LNCAP (cell line): ENCODE data around the gene MGAT4C.

ENCODE experiments used
- CTCF ChIP-seq: fragments of 450-650 bp; IDR thresholded peaks from 2 replicates; pipeline ENCODE4 v1.5.1; 2017; ENCODE audit warnings: mild to moderate bottlenecking

MGAT4C gene

GRCh38 chr12:85956081-85956480 is 300.1 kb downstream of the MGAT4C start:
- no peak for TF ChIP-seq CTCF

- TF ChIP-seq CTCF = peak; percentile 28; the same call in 1 of the 2 replicates
Observed at GRCh38 chr12:85955127-85955526, 301.1 kb downstream of the MGAT4C start.

- peak; percentile 62 for TF ChIP-seq CTCF
Observed at GRCh38 chr12:85951823-85952222, 304.4 kb downstream of the MGAT4C start.

GRCh38 chr12:85949253-85949652 is 306.9 kb downstream of the MGAT4C start:
- TF ChIP-seq CTCF = no peak

GRCh38 chr12:85948340-85948739 is 307.9 kb downstream of the MGAT4C start:
- no peak for TF ChIP-seq CTCF

- no peak for TF ChIP-seq CTCF
Observed at GRCh38 chr12:85947286-85947685, 308.9 kb downstream of the MGAT4C start.

- TF ChIP-seq CTCF = no peak
Observed at GRCh38 chr12:85946375-85946774, 309.8 kb downstream of the MGAT4C start.

- TF ChIP-seq CTCF = no peak
Observed at GRCh38 chr12:85927166-85927565, 329.0 kb downstream of the MGAT4C start.
